Measurements from ENCODE around the gene TADA2A.

Gene TADA2A

GRCh38 chr17:37385474-37385990 is 21.2 kb upstream of the TADA2A start:
- TF ChIP-seq GATA2 (IDR thresholded peaks at IDR 0.05; ENCODE audit: low read depth, low read length): no peak

- no peak for TF ChIP-seq GATA3 (IDR thresholded peaks at IDR 0.05; ENCODE audit: low read depth, low read length)
- TF ChIP-seq GATA2 (IDR thresholded peaks at IDR 0.05; ENCODE audit: low read depth, low read length): no peak
Measured at GRCh38 chr17:37386462-37386861, 20.2 kb upstream of the TADA2A start.

DNA sequence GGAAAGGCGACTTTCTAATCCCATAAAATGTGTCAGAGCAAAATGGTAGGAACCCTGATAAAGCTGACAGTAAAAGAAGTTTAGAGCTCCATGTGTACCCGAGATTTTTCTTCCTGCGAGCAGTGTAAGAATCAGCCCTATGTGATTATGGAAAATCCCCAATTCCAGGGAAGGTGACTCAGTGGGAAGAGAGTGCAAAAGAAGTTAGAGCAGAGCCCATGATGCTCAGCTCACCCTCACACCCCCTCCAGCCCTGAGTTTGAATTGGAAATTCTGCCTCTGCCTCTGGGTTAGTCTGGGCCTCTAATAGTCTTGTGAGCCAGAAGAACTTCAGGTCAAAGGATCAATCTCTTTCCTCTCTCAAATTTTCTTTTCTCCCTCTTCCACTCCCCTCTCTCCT is 18.4 kb upstream of the TADA2A start:
- TF ChIP-seq GATA2 (IDR thresholded peaks at IDR 0.05; ENCODE audit: low read depth, low read length) (no peak), GATA3 (IDR thresholded peaks at IDR 0.05; ENCODE audit: low read depth, low read length) (no peak)

- TF ChIP-seq GATA3 (IDR thresholded peaks at IDR 0.05; ENCODE audit: low read depth, low read length) (no peak), GATA2 (IDR thresholded peaks at IDR 0.05; ENCODE audit: low read depth, low read length) (no peak)
Measured at GRCh38 chr17:37389160-37389559, 17.5 kb upstream of the TADA2A start.

DNA sequence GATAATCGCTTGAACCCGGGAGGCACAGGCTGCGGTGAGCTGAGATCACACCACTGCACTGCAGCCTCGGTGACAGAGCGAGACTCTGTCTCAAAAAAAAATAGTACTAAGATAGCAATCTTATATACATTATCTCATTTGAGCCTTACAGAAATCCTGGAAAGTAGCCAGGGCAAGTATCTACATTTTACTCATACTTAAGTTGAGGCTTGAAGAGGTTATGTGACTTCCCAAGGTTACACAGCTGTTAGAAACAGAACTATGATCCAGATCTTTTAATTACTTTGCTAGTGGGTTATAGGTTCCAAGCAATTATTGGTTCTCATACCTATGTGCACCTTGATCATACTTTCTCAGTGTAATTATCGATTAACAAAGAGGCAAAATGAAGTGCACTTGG is 15.5 kb upstream of the TADA2A start:
- no peak for TF ChIP-seq GATA2 (IDR thresholded peaks at IDR 0.05; ENCODE audit: low read depth, low read length)
- TF ChIP-seq GATA3 (IDR thresholded peaks at IDR 0.05; ENCODE audit: low read depth, low read length): no peak

DNA sequence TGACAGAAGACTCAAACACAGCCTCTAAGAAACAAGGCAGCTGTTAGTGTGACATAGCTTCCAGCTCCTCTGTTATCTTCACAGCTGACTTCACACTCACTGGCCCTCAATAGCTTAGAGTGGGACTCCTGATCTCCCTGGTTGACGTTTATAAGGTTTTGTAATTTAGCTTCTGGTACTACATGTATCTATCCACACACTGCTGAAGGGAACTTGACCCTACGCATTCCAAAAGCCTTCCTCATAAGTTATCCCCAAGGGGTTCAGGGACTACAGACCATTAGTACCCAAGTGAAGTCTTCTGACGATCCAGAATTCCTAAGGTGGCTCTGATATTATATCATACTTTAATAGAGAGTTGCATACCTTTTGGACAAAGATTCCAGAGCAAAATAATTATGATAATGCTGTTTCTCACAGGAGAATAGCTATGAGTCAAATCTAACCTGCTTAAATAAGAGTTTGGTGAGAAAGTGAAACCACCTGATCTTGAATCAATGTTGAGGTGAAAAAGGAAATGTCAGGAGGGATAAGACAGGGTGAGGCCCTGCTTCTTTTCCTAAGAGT is 14.6 kb upstream of the TADA2A start:
- TF ChIP-seq GATA3 (IDR thresholded peaks at IDR 0.05; ENCODE audit: low read depth, low read length) (no peak), GATA2 (IDR thresholded peaks at IDR 0.05; ENCODE audit: low read depth, low read length) (no peak)

DNA sequence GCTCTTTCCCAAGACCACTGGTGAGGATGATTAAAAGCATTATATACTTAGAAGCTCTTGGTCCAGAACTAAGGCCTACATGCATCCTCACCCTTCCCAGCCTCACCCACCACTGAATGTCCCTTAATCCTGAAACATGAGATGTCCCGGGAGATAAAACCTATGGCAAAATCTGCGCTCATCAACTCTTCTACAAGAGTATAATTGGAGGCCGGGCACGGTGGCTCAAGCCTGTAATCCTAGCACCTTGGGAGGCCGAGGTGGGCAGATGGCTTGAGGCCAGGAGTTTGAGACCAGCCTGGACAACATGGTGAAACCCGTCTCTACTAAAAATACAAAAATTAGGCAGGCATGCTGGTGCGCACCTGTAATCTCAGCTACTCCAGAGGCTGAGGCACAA is 13.3 kb upstream of the TADA2A start:
- TF ChIP-seq GATA2 (IDR thresholded peaks at IDR 0.05; ENCODE audit: low read depth, low read length) (no peak), GATA3 (IDR thresholded peaks at IDR 0.05; ENCODE audit: low read depth, low read length) (no peak)

DNA sequence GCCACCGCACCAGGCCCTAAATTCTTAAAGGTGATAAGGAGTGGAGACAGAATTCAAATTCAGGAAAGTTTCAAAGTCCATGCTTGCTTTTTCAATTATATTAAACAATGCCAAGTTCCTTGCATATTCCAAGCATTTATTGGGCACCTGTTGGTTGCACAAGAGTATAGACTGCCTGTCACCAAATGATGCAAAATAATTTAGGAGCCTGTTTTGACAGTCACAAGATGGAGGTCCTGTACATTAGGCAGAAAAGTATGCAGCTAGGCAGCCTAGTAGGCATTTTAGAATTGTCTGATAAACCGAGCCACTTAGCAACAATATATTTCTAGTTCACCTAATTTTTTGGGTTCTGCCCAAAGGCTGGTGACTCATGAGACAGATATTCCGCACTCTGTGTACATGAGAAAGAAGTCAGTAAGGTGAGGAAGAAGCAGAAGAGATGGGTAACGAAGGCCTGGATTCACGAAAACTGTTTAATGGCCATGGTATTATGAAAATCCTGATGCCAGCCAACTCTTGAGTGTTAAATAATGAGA is 7.4 kb upstream of the TADA2A start:
- TF ChIP-seq GATA3 (IDR thresholded peaks at IDR 0.05; ENCODE audit: low read depth, low read length): no peak
- no peak for TF ChIP-seq GATA2 (IDR thresholded peaks at IDR 0.05; ENCODE audit: low read depth, low read length)

DNA sequence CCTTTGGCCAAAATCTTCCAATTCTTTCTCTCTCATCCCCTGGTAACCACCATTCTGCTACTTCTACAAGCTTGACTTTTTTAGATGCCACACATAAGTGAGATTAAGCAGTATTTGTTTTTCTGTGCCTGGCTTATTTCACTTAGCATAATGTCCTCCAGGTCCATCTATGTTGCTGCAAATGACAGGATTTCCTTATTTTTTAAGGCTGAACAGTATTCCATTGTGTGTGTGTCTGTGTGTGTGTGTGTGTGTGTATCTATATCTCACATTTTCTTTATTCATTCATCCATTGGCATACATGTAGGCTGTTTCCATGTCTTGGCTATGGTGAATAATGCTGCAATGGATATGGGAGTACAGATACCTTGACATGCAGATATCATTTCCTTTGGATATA is 6.2 kb upstream of the TADA2A start:
- TF ChIP-seq GATA2 (IDR thresholded peaks at IDR 0.05; ENCODE audit: low read depth, low read length): no peak
- no peak for TF ChIP-seq GATA3 (IDR thresholded peaks at IDR 0.05; ENCODE audit: low read depth, low read length)

DNA sequence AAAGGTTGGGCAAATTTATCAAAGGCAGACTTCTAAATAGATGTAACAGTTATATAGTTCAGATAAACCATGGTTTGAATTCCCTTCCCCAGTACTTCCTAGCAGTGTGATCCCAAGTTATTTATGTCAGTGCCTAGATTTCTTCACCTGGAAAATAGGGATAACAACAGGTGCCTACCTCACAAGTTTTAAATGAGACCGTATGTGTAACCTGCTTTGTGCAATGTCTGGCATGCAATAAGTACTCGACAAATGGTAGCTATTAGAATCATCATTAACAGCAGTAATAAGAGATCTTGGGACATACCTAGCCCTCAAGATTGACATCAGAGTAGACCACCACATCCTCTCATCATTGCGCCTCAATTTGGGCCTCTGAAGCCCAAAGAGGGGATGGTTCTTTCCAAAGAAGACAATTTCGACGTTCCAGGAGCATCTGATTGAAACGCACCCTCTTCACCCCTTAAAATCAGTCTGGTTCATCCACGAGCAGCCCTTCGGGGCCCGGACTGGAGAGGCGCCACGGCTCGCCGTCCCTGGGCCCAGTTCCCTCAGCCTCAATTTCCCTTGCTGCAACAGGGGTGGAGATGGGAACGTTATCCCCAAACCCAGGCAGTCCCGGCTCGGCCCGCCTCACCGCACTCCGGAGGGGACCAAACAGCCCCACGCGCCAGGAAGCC is 591 bp upstream of the TADA2A start:
- TF ChIP-seq GATA2 (IDR thresholded peaks at IDR 0.05; ENCODE audit: low read depth, low read length): no peak
- no peak for TF ChIP-seq GATA3 (IDR thresholded peaks at IDR 0.05; ENCODE audit: low read depth, low read length)

DNA sequence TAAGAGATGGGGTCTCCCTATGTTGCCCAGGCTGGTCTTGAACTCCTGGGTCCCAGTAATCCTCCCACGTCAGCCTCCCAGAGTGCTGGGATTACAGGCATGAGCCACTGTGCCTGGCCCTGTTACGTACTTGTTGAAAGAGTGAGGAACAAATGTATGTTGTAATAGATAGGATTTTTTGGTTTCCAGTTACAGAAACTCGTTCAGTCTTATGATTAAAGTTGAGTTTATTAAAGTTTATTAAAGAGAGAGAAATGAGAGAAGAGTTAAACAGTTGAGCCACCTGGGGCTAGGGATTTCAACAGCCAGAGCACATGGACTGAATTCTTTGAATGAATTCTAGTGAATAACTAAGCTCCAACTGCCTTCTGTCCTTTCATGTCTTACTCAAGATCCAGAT is 3.7 kb downstream of the TADA2A start:
- TF ChIP-seq GATA3 (IDR thresholded peaks at IDR 0.05; ENCODE audit: low read depth, low read length) (no peak), GATA2 (IDR thresholded peaks at IDR 0.05; ENCODE audit: low read depth, low read length) (no peak)

DNA sequence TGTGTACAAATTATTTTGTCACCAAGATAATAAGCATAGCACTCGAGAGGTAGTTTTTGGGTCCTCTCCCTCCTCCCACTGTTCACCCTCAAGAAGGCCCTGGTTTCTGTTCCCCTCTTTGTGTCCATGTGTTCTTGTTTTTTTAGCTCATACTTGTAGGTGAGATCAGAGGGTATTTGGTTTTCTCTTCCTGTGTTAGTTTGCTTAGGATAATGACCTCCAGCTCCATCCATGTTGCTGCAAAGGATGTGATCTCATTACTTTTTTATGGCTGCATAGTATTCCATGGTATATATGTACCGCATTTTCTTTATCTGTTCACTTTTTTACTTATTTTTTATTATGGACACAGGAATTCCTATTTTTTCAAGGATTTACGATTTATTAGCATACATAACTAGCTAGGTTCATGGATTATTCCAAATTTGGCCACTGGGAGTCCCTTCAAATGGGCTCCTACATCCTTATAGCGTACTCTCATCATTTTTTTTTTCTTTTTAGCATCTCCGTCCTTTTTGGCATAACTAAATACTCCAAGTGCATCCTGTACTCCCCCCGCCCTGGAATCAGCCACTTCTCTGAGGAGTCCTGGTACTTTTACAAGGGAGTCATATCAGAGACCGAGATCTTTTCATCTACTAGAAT is 7.3 kb downstream of the TADA2A start:
- TF ChIP-seq GATA2 (IDR thresholded peaks at IDR 0.05; ENCODE audit: low read depth, low read length) (no peak), GATA3 (IDR thresholded peaks at IDR 0.05; ENCODE audit: low read depth, low read length) (no peak)

DNA sequence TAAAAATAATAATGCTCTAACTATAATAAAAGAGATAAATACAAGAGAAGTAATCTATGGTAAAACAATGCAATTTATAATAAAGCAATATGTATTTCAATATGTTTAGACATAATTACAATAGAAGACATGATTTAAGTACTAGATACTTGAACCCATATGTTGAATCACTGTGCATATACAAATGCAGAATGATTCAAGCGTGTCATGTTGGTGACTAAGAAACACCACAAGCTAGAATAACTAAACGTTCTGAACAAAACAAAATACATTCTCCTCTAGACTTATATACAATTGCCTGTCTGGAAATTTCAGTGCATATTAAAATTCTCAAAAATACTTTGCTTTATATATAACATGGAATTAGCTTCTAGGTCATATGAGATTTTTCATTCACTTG is 11.2 kb downstream of the TADA2A start:
- TF ChIP-seq GATA2 (IDR thresholded peaks at IDR 0.05; ENCODE audit: low read depth, low read length): no peak

DNA sequence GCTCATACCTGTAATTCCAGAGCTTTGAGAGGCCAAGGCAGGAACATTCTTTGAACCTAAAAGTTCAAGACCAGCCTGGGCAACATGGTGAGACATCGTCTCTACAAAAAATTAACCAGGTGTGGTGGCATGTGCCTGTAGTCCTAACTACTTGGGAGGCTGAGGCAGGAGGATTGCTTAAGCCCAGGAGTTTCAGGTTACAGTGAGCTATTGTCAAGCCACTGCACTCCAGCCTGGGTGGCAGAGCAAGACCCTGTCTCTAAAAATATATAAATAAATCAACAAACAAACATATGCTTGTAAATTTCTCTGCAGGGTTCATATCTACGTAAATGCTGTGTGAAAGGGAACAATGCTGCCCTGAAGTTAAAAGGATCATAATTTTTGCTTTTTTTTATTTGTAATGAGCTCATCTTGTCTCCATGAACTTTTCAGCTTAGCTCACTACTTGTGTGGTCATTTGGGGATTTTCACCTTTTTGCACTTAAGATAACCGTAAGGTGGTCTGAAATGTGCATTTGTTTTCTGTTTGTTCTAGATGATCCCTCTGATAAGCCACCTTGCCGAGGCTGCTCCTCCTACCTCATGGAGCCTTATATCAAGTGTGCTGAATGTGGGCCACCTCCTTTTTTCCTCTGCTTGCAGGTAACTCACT is 16.4 kb downstream of the TADA2A start:
- TF ChIP-seq GATA2 (IDR thresholded peaks at IDR 0.05; ENCODE audit: low read depth, low read length) (no peak), GATA3 (IDR thresholded peaks at IDR 0.05; ENCODE audit: low read depth, low read length) (no peak)
